GM12878 (cell line): ENCODE data around the gene LIM2. TPM values are rescaled to one million over a fixed set of nuclear protein-coding genes. Genes with fewer than 3 reads are reported as not detected.

Source experiments
- CEBPB ChIP-seq, 2 experiments: fragments of 150-350 bp in 1 of 2; IDR thresholded peaks; 2 replicates each; pipeline ENCODE4 v1.6.1; 2012 to 2014; ENCODE audit warnings: low read depth in 2 of 2, low read length in 2 of 2, borderline replicate concordance in 1 of 2, inconsistent platforms in 1 of 2
- CEBPZ ChIP-seq: fragments of 150-350 bp; IDR thresholded peaks from 2 replicates; pipeline ENCODE4 v1.6.1; 2016; ENCODE audit warnings: low read depth, low read length
- CTCF ChIP-seq, 3 experiments: IDR thresholded peaks in 2 of 3; conservative IDR thresholded peaks in 1 of 3; 2 replicates each; pipeline ENCODE4 v1.5.1; 2011; ENCODE audit warnings: low read depth in 3 of 3, low read length in 3 of 3, mild to moderate bottlenecking in 3 of 3, control low read depth in 2 of 3, moderate library complexity in 2 of 3, inconsistent platforms in 1 of 3, mixed read lengths in 1 of 3; ENCODE audit not compliant: control insufficient read depth in 2 of 3, insufficient read depth in 1 of 3; ENCODE audit errors: extremely low read depth in 1 of 3
- EED ChIP-seq: sonication (generic); IDR thresholded peaks from 2 replicates; pipeline ENCODE4 v1.6.1; 2016; ENCODE audit warnings: antibody characterized with exemption, low read depth
- EGR1 ChIP-seq, 2 experiments: IDR thresholded peaks; 1 replicate in 1 of 2; 2 replicates in 1 of 2; pipeline ENCODE4 v1.6.1; 2011 to 2012; ENCODE audit warnings: low read depth in 2 of 2, low read length in 2 of 2, borderline replicate concordance in 1 of 2, mild to moderate bottlenecking in 1 of 2, moderate library complexity in 1 of 2
- ETV6 ChIP-seq, 2 experiments: fragments of 450-650 bp in 1 of 2; IDR thresholded peaks in 1 of 2; conservative IDR thresholded peaks in 1 of 2; 2 replicates each; pipeline ENCODE4 v1.6.1; 2014; ENCODE audit warnings: antibody characterized with exemption in 1 of 2, borderline replicate concordance in 1 of 2, low read depth in 1 of 2, mild to moderate bottlenecking in 1 of 2, moderate library complexity in 1 of 2
- EZH2 ChIP-seq: IDR thresholded peaks from 2 replicates; pipeline ENCODE4 v1.6.1; 2012; ENCODE audit warnings: low read depth, mild to moderate bottlenecking, control low read depth, inconsistent platforms, low read length, borderline replicate concordance; ENCODE audit not compliant: control insufficient read depth
- FOS ChIP-seq: IDR thresholded peaks from 3 replicates; pipeline ENCODE4 v1.6.1; 2011; ENCODE audit warnings: borderline replicate concordance; ENCODE audit not compliant: insufficient read length; ENCODE audit errors: extremely low read depth
- FOXK2 ChIP-seq: fragments of 450-650 bp; IDR thresholded peaks from 2 replicates; pipeline ENCODE4 v1.6.1; 2017; ENCODE audit warnings: mild to moderate bottlenecking, moderate library complexity
- HCFC1 ChIP-seq: fragments of 150-350 bp; IDR thresholded peaks from 2 replicates; pipeline ENCODE4 v1.6.1; 2014; ENCODE audit warnings: low read length
- MTA2 ChIP-seq: fragments of 450-650 bp; IDR thresholded peaks from 2 replicates; pipeline ENCODE4 v1.6.1; 2016; ENCODE audit warnings: low read depth, mild to moderate bottlenecking, moderate library complexity
- PAX5 ChIP-seq: IDR thresholded peaks from 2 replicates; pipeline ENCODE4 v1.6.1; 2011; ENCODE audit warnings: low read depth, low read length, borderline replicate concordance
- PML ChIP-seq: IDR thresholded peaks from 2 replicates; pipeline ENCODE4 v1.6.1; 2012; ENCODE audit warnings: low read length, inconsistent platforms
- RAD21 ChIP-seq: IDR thresholded peaks from 2 replicates; pipeline ENCODE4 v1.6.1; 2011; ENCODE audit warnings: mild to moderate bottlenecking, low read depth, low read length, moderate library complexity; ENCODE audit not compliant: insufficient read depth
- RB1 ChIP-seq: fragments of 450-650 bp; formaldehyde crosslinking; IDR thresholded peaks from 2 replicates; pipeline ENCODE4 v1.6.1; 2017; ENCODE audit warnings: mild to moderate bottlenecking, borderline replicate concordance
- SIN3A ChIP-seq: IDR thresholded peaks from 2 replicates; pipeline ENCODE4 v1.6.1; 2012; ENCODE audit warnings: low read depth, low read length, improper control_type of control experiment
- SMC3 ChIP-seq: IDR thresholded peaks from 2 replicates; pipeline ENCODE4 v1.6.1; 2011; ENCODE audit warnings: low read length, improper control_type of control experiment, borderline replicate concordance
- STAT3 ChIP-seq: IDR thresholded peaks from 2 replicates; pipeline ENCODE4 v1.6.1; 2011; ENCODE audit warnings: low read depth, low read length, improper control_type of control experiment
- TCF12 ChIP-seq: IDR thresholded peaks from 2 replicates; pipeline ENCODE4 v1.6.1; 2011; ENCODE audit warnings: low read depth, mild to moderate bottlenecking, low read length
- ZNF384 ChIP-seq: IDR thresholded peaks from 2 replicates; pipeline ENCODE4 v1.6.1; 2012; ENCODE audit warnings: low read depth, mild to moderate bottlenecking, low read length, improper control_type of control experiment, borderline replicate concordance
- ZNF592 ChIP-seq: fragments of 450-650 bp; IDR thresholded peaks from 2 replicates; pipeline ENCODE4 v1.6.1; 2017; ENCODE audit warnings: mild to moderate bottlenecking, moderate library complexity
- polyA plus RNA-seq, 11 experiments: library from polyadenylated mRNA; depleted of rRNA in 4 of 11; unstranded in 6 of 11; stranded (reverse) in 5 of 11; fragments of >200 nt; fragmentation: Nextera tagmentation in 4 of 11; fragmentation: Illumina TruSeq in 1 of 11; extraction: Ambion mirVana in 4 of 11; extraction: Trizol in 1 of 11; gene quantifications; 1 replicate in 1 of 11; 2 replicates in 10 of 11; pipeline versions ENCODE4 v1.2.1 to v1.2.3, GENCODE V29; 2011 to 2016; ENCODE audit warnings: inconsistent platforms in 2 of 11, missing spikeins in 2 of 11, low read depth in 1 of 11
- total RNA-seq, 4 experiments: library from RNA; depleted of rRNA in 3 of 4; stranded (reverse); fragments of >200 nt in 3 of 4; fragmentation: Illumina TruSeq in 1 of 4; extraction: Trizol in 1 of 4; gene quantifications; 2 replicates each; pipeline versions ENCODE4 v1.2.1 to v1.2.3, GENCODE V29; 2013 to 2021

LIM2 gene
- total and polyA plus RNA-seq, 10 of the 15 experiments (the other 5 are each of a cell fraction or from before 2014, with no cell fraction given): not detected

- TF ChIP-seq CTCF (IDR thresholded peaks at IDR 0.05 in 2 of 3, conservative IDR thresholded peaks at IDR 0.05 in 1 of 3; ENCODE audit: control insufficient read depth in 2 of 3, extremely low read depth in 1 of 3, insufficient read depth in 1 of 3, low read depth in 3 of 3, low read length in 3 of 3) (peak; percentile 99 to 100 (median 99)), ETV6 (conservative IDR thresholded peaks at IDR 0.05 in 1 of 2, IDR thresholded peaks at IDR 0.05 in 1 of 2; ENCODE audit: borderline replicate concordance in 1 of 2, low read depth in 1 of 2) (no peak), SIN3A (peak; percentile 81; the same call in 1 of the 2 replicates), STAT3 (no peak), MTA2 (no peak), EZH2 (no peak), EGR1 (IDR thresholded peaks at IDR 0.05; ENCODE audit: borderline replicate concordance in 1 of 2, low read depth in 2 of 2, low read length in 2 of 2) (no peak), ZNF592 (no peak), EED (no peak), HCFC1 (0 out of 2 replicates have a peak, but pooled peaks have one; percentile 27), RAD21 (peak; percentile 89), SMC3 (peak; percentile 86), PML (no peak), PAX5 (peak; percentile 65; the same call in 1 of the 2 replicates), ZNF384 (0 out of 2 replicates have a peak, but pooled peaks have one; percentile 10), FOXK2 (no peak), CEBPZ (no peak), TCF12 (0 out of 2 replicates have a peak, but pooled peaks have one; percentile 48), RB1 (peak; percentile 43; the same call in 1 of the 2 replicates), FOS (no peak), CEBPB (IDR thresholded peaks at IDR 0.05; ENCODE audit: borderline replicate concordance in 1 of 2, low read depth in 2 of 2, low read length in 2 of 2) (no peak)
Observed at GRCh38 chr19:51422053-51422448, 34.3 kb upstream of the LIM2 start (continued).
